Measurements from ENCODE around the gene MRPL11. TPM values are rescaled to one million over a fixed set of nuclear protein-coding genes. Genes with fewer than 3 reads are reported as not detected.

Gene MRPL11
- polyA plus RNA-seq, 3 donors: 14.7 to 64.6 (median 59.6) TPM

DNA sequence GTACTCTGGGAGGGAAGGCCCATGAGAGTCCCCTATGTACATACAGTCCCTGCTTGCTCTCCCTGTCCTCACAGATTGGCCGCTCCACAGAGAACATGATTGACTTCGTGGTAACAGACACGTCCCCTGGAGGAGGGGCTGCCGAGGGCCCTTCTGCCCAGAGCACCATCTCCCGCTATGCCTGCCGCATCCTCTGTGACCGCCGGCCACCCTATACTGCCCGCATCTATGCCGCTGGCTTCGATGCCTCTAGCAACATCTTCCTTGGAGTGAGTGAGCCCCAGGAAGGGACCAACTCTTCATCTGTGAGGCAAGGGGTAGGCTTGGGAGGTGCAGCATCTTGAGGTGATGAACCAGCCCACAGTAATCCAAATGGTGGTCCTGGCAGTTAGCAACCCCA, 34.5 kb upstream of the MRPL11 start:
- WGBS (ENCODE audit: insufficient coverage): 93% methylated on average over 4 of the region's 11 CpGs
- Mint-ChIP-seq H3K36me3 (peaks cover 42 to 64% of the 10 kb centered on the region in 2 donors), H3K27me3 (ENCODE audit: low read depth in 3 of 3) (peaks cover 0 to 3% (median 0%) of the 10 kb centered on the region in 3 donors), H3K9me3 (no peaks in the 10 kb centered on the region), H3K27ac (no peak overlapping the region), H3K4me1 (peaks cover 8% of the 10 kb centered on the region), H3K4me3 (no peak overlapping the region)
- no peak for DNase-seq
- Histone ChIP-seq H2AFZ (ENCODE audit: insufficient read depth, low read depth, low read length, poor library complexity, severe bottlenecking) (no peak overlapping the region), H3K36me3 (replicated peaks in 1 of 2; ENCODE audit: control insufficient read depth in 1 of 2, insufficient read depth in 2 of 2, low read length in 2 of 2) (peaks cover 9 to 49% of the 10 kb centered on the region in 2 donors), H4K20me1 (ENCODE audit: insufficient read depth, low read length) (peaks cover 19% of the 10 kb centered on the region), H3K4me3 (replicated peaks in 1 of 3; ENCODE audit: low read depth in 2 of 3, low read length in 3 of 3) (no peak overlapping the region), H3K4me1 (ENCODE audit: control insufficient read depth in 1 of 2, insufficient read depth in 2 of 2, low read length in 2 of 2) (peaks cover 2 to 3% of the 10 kb centered on the region in 2 donors), H3K79me2 (ENCODE audit: insufficient read depth, low read length) (no peaks in the 10 kb centered on the region), H3K27me3 (ENCODE audit: control insufficient read depth in 2 of 2, insufficient read depth in 2 of 2, low read length in 2 of 2) (no peaks in the 10 kb centered on the region), H3K27ac (ENCODE audit: low read depth in 1 of 2, low read length in 2 of 2) (no peak overlapping the region), H3K4me2 (replicated peaks; ENCODE audit: extremely low read depth, low read length, poor library complexity, severe bottlenecking) (no peak overlapping the region), H3K9ac (ENCODE audit: insufficient read depth, low read length, poor library complexity, severe bottlenecking) (no peak overlapping the region), H3K9me3 (replicated peaks in 1 of 2; ENCODE audit: control insufficient read depth in 1 of 2, insufficient read depth in 1 of 2, low read length in 2 of 2) (no peaks in the 10 kb centered on the region)
- intact Hi-C loops (cut with micrococcal nuclease): no loop called here
- TF ChIP-seq, protein P1, sequence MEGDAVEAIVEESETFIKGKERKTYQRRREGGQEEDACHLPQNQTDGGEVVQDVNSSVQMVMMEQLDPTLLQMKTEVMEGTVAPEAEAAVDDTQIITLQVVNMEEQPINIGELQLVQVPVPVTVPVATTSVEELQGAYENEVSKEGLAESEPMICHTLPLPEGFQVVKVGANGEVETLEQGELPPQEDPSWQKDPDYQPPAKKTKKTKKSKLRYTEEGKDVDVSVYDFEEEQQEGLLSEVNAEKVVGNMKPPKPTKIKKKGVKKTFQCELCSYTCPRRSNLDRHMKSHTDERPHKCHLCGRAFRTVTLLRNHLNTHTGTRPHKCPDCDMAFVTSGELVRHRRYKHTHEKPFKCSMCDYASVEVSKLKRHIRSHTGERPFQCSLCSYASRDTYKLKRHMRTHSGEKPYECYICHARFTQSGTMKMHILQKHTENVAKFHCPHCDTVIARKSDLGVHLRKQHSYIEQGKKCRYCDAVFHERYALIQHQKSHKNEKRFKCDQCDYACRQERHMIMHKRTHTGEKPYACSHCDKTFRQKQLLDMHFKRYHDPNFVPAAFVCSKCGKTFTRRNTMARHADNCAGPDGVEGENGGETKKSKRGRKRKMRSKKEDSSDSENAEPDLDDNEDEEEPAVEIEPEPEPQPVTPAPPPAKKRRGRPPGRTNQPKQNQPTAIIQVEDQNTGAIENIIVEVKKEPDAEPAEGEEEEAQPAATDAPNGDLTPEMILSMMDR (IDR thresholded peaks at IDR 0.05): no peak

DNA sequence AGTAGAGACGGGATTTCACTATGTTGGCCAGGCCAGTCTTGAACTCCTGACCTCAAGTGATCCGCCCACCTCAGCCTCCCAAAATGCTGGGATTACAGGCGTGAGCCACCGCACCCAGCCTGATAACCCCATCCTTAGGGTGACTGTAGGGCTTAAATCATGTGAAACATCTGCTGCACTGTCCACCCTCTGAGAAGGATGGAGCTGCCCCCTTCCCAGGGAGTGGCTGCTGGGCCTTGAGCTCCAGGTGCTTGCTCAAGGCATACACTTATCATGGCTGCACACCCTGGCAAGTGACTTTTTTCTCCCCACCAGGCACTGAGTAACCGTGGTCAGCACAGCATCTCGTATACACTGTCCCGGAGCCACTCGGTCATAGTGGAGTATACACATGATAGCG, 33.4 kb upstream of the MRPL11 start:
- no peak overlapping the region for H3K27ac Mint-ChIP-seq
- DNase-seq: no peak
- no peak overlapping the region for H3K4me3 ChIP-seq (replicated peaks in 1 of 3; ENCODE audit: low read depth in 2 of 3, low read length in 3 of 3)
- peaks cover 9 to 49% of the 10 kb centered on the region in 2 donors for H3K36me3 ChIP-seq (replicated peaks in 1 of 2; ENCODE audit: control insufficient read depth in 1 of 2, insufficient read depth in 2 of 2, low read length in 2 of 2)
- H3K4me1 Mint-ChIP-seq: peaks cover 17% of the 10 kb centered on the region
- H3K9me3 ChIP-seq (replicated peaks in 1 of 2; ENCODE audit: control insufficient read depth in 1 of 2, insufficient read depth in 1 of 2, low read length in 2 of 2): no peaks in the 10 kb centered on the region
- H3K9me3 Mint-ChIP-seq: no peaks in the 10 kb centered on the region
- H3K9ac ChIP-seq (ENCODE audit: insufficient read depth, low read length, poor library complexity, severe bottlenecking): no peak overlapping the region
- no peaks in the 10 kb centered on the region for H3K79me2 ChIP-seq (ENCODE audit: insufficient read depth, low read length)
- intact Hi-C loops (cut with micrococcal nuclease): no loop called here
- H3K27me3 ChIP-seq (ENCODE audit: control insufficient read depth in 2 of 2, insufficient read depth in 2 of 2, low read length in 2 of 2): no peaks in the 10 kb centered on the region
- H3K4me3 Mint-ChIP-seq: no peak overlapping the region
- peaks cover 42 to 65% of the 10 kb centered on the region in 2 donors for H3K36me3 Mint-ChIP-seq
- no peak overlapping the region for H3K4me2 ChIP-seq (replicated peaks; ENCODE audit: extremely low read depth, low read length, poor library complexity, severe bottlenecking)
- TF ChIP-seq, protein P1 (IDR thresholded peaks at IDR 0.05): no peak
- no peak overlapping the region for H2AFZ ChIP-seq (ENCODE audit: insufficient read depth, low read depth, low read length, poor library complexity, severe bottlenecking)
- H3K4me1 ChIP-seq (ENCODE audit: control insufficient read depth in 1 of 2, insufficient read depth in 2 of 2, low read length in 2 of 2): peaks cover 12 to 14% of the 10 kb centered on the region in 2 donors
- 95% methylated on average over 5 of the region's 9 CpGs for WGBS (ENCODE audit: insufficient coverage)
- H4K20me1 ChIP-seq (ENCODE audit: insufficient read depth, low read length): peaks cover 27% of the 10 kb centered on the region
- no peak overlapping the region for H3K27ac ChIP-seq (ENCODE audit: low read depth in 1 of 2, low read length in 2 of 2)
- peaks cover 0 to 3% (median 0%) of the 10 kb centered on the region in 3 donors for H3K27me3 Mint-ChIP-seq (ENCODE audit: low read depth in 3 of 3)

Data from CD14-positive monocyte (primary cell).